Measurements from ENCODE around the gene SLC29A2. TPM values are rescaled to one million over a fixed set of nuclear protein-coding genes. Genes with fewer than 3 reads are reported as not detected.

SLC29A2 gene
- total and polyA plus RNA-seq, 12 donors, result 7.8 to 50.6 (median 9.8) TPM

- DNase-seq, result no peak
- 8 to 12% methylated on average over 35 of the region's 35 CpGs for WGBS, 2 donors
Observed at GRCh38 chr11:66335531-66336233, 35.9 kb downstream of the SLC29A2 start.

GRCh38 chr11:66334605-66335442 lies 36.7 kb downstream of the SLC29A2 start:
- Histone ChIP-seq H3K27me3 (no peaks in the 10 kb centered on the region), H3K4me3 (peak overlapping the region in 7 of 10 donors; percentile 63 to 72 (median 70)), H3K27ac (peak overlapping the region in 4 of 10 donors; percentile 76 to 87 (median 82)), H3K9me3 (no peaks in the 10 kb centered on the region), H3K4me1 (peaks cover 14 to 31% (median 24%) of the 10 kb centered on the region in 9 donors), H3K36me3 (peaks cover 0 to 59% (median 11%) of the 10 kb centered on the region in 9 donors)
- intact Hi-C loops (cut with DNase I), result no loop called here
- 83 to 85% methylated on average over 42 of the region's 42 CpGs for WGBS, 2 donors
- ATAC-seq, result no peak
- TF ChIP-seq CTCF (IDR thresholded peaks at IDR 0.05), result no peak
- no peak for DNase-seq

More at GRCh38 chr11:66335531-66336233, 35.9 kb downstream of the SLC29A2 start:
- Histone ChIP-seq H3K4me3 (peak overlapping the region; percentile 48 to 72 (median 66)), H3K27ac (peak overlapping the region in 9 of 10 donors; percentile 71 to 88 (median 82)), H3K36me3 (peaks cover 0 to 68% (median 20%) of the 10 kb centered on the region in 9 donors), H3K27me3 (no peaks in the 10 kb centered on the region), H3K4me1 (peaks cover 14 to 31% (median 24%) of the 10 kb centered on the region in 9 donors), H3K9me3 (no peaks in the 10 kb centered on the region)
- TF ChIP-seq CTCF (IDR thresholded peaks at IDR 0.05), result no peak
- ATAC-seq, result peak; percentile 29 to 71 (median 35)
- intact Hi-C loops (cut with DNase I), result no loop called here

DNA sequence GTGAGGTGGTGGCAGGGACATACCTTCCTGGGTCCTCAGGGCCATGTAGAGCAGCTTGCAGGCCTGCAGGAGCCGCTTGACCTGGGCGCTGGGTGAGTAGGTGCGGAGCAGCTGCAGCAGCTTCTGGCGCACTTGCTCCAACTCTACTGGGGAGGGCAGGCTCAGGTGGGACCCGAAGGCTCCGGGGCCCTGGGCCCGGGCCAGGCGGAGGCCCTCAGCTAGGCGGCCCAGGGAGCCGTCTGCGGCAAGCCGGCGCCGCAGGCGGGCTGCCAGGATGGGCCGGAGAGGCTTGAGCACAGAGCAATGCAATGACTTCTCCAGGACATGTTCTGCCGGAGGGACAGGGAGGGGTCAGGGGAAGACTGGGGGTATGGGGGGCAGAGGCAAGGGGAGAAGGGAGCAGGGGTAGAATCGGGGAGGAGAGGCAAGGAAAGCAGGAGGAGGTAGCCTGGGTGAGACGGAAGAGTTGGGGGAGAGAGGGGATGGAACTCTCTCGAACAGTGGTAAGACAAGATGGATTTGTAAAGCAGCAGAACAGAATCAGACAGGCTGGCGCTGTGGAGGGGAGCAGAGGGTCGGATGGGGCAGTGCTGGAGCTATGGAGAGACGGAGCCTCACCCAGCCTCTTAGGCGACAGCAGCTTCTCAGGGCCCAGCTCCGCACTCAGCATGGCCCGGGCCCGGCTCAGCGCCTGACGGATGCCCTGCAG lies 37.5 kb downstream of the SLC29A2 start:
- WGBS, 2 donors, result 85 to 88% methylated on average over 29 of the region's 29 CpGs
- H3K36me3 ChIP-seq, result peaks cover 0 to 52% (median 5%) of the 10 kb centered on the region in 9 donors
- no peaks in the 10 kb centered on the region for H3K27me3 ChIP-seq
- H3K9me3 ChIP-seq, result no peaks in the 10 kb centered on the region
- no peak for DNase-seq
- H3K4me1 ChIP-seq, result peaks cover 14 to 31% (median 24%) of the 10 kb centered on the region in 9 donors
- no peak overlapping the region for H3K4me3 ChIP-seq
- ATAC-seq, result no peak
- H3K27ac ChIP-seq, result no peak overlapping the region
- TF ChIP-seq CTCF (IDR thresholded peaks at IDR 0.05), result no peak
- intact Hi-C loops (cut with DNase I), result loop anchor here in 1 of 10 donors (2.0 kb wide), 1 partner anchor 25 kb away; no protein-coding TSS in a partner anchor
